BLaER1 treated with 17β-estradiol and CSF1 and Interleukin-3, amounts not matched to agents 10 nM and 100 nM (cell line): ENCODE results near the gene REPS1.

Experiments used
- H3K27ac ChIP-seq, 11 experiments: shearing (Covaris generic); formaldehyde crosslinking; 2 replicates each; pipeline ENCODE4 v1.8.1; 2022
- H3K27me3 ChIP-seq, 11 experiments: shearing (Covaris generic); formaldehyde crosslinking; 2 replicates each; pipeline ENCODE4 v1.8.1; 2022
- H3K36me3 ChIP-seq, 11 experiments: shearing (Covaris generic); formaldehyde crosslinking; 2 replicates each; pipeline ENCODE4 v1.8.1; 2022
- H3K4me1 ChIP-seq, 10 experiments: shearing (Covaris generic); formaldehyde crosslinking; 2 replicates each; pipeline ENCODE4 v1.8.1; 2022
- H3K4me2 ChIP-seq, 11 experiments: shearing (Covaris generic); formaldehyde crosslinking; 2 replicates each; pipeline ENCODE4 v1.8.1; 2022
- H3K4me3 ChIP-seq, 10 experiments: shearing (Covaris generic); formaldehyde crosslinking; 2 replicates each; pipeline ENCODE4 v1.8.1; 2022
- H3K9ac ChIP-seq, 11 experiments: shearing (Covaris generic); formaldehyde crosslinking; 2 replicates each; pipeline ENCODE4 v1.8.1; 2022
- H3K9me3 ChIP-seq, 11 experiments: shearing (Covaris generic); formaldehyde crosslinking; replicated peaks in 1 of 11; 2 replicates each; pipeline ENCODE4 v1.8.1; 2022
- H4K20me1 ChIP-seq, 11 experiments: shearing (Covaris generic); formaldehyde crosslinking; 2 replicates each; pipeline ENCODE4 v1.8.1; 2022
- Cebpa-rat ChIP-seq, 11 experiments: shearing (Covaris generic); IDR thresholded peaks; 2 replicates each; pipeline ENCODE4 v1.8.1; 2022

REPS1 gene

DNA sequence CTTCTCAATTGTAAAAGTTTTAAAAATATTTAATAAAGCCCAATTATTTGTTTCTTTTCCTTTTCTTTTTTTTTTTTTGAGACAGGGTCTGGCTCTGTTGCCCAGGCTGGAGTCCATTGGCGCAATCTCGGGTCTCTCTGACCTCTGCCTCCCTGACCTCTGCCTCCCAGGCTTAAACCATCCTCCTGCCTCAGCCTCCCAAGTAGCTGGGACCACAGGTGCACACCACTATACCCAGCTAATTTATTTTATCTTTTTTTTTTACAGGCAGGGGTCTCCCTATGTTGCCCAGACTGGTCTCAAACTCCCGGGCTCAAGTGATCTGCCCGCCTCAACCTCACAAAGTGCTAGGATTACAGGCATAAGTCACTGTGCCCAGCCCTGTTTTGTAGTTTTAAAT is 9.8 kb downstream of the REPS1 start:
- H3K4me1 ChIP-seq = peaks cover 4 to 35% (median 14%) of the 10 kb centered on the region in 10 experiments; a peak in 13 of 20 replicates
- H3K9ac ChIP-seq = no peak overlapping the region
- H3K27ac ChIP-seq = no peak overlapping the region

DNA sequence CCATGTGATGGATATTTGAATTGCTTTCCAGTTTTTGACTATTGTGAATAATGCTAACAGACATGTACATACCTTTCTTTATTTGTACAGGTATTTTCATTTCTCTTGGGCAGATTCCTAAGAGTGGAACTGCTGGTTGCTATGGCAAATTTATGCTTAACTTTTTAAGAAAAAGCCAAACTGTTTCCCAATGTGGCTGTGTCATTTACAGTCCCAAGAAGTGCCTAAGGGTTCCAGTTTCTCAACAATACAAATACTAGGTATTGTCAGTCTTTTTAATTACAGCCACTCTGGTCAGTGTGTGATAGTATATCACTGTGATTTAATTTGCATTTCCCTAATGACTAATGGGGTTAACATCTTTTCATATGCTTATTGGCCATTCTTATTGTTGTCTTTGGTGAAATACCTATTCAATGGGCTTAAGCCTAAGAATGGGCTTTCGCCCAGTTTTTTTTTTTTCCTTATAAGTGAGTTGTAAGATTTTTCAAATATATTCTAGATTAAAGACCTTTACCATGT is 10.3 kb downstream of the REPS1 start:
- no peak overlapping the region for H3K4me2 ChIP-seq
- H3K9me3 ChIP-seq = no peaks in the 10 kb centered on the region
- H4K20me1 ChIP-seq = peaks cover 31 to 100% (median 96%) of the 10 kb centered on the region in 11 experiments
- no peak overlapping the region for H3K9ac ChIP-seq
- no peaks in the 10 kb centered on the region for H3K27me3 ChIP-seq
- H3K36me3 ChIP-seq = 0 out of 22 replicates have a peak, but pooled peaks cover 0 to 11% (median 0%) of the 10 kb centered on the region in 11 experiments
- no peak for TF ChIP-seq Cebpa-rat (IDR thresholded peaks at IDR 0.05)
- H3K27ac ChIP-seq = no peak overlapping the region
- H3K4me1 ChIP-seq = peaks cover 4 to 40% (median 16%) of the 10 kb centered on the region in 10 experiments; a peak in 14 of 20 replicates
- H3K4me3 ChIP-seq = no peak overlapping the region

More for the DNA sequence above, 9.8 kb downstream of the REPS1 start:
- Histone ChIP-seq H3K9me3 (no peaks in the 10 kb centered on the region; a peak in 2 of 22 replicates), H3K4me3 (no peak overlapping the region), H3K27me3 (no peaks in the 10 kb centered on the region), H4K20me1 (peaks cover 29 to 100% (median 96%) of the 10 kb centered on the region in 11 experiments), H3K4me2 (no peak overlapping the region), H3K36me3 (peaks cover 0 to 11% (median 0%) of the 10 kb centered on the region in 11 experiments; a peak in 2 of 22 replicates)
- TF ChIP-seq Cebpa-rat (IDR thresholded peaks at IDR 0.05) = no peak

DNA sequence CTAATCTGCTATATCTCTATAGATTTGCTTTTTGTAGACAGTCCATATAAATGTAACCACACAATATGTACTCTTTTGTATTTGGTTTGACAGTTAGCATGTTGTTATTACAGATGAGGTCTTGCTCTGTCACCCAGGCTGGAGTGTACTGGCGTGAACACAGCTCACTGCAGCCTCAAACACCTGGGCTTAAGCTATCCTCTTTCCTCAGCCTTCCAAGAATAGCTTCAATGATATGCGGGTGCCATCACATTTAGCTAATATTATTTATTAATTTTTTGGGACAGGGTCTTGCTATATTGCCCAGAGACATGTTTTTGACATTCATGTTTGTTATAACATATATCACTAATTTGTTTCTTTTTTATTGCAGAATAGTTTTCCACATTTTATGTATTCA is 10.8 kb downstream of the REPS1 start:
- 0 out of 22 replicates have a peak, but pooled peaks cover 0 to 11% (median 0%) of the 10 kb centered on the region in 11 experiments for H3K36me3 ChIP-seq
- no peak for TF ChIP-seq Cebpa-rat (IDR thresholded peaks at IDR 0.05)
- H3K27me3 ChIP-seq = no peaks in the 10 kb centered on the region
- no peaks in the 10 kb centered on the region for H3K9me3 ChIP-seq
- H3K9ac ChIP-seq = no peak overlapping the region
- no peak overlapping the region for H3K4me2 ChIP-seq
- peaks cover 4 to 45% (median 19%) of the 10 kb centered on the region in 10 experiments; a peak in 14 of 20 replicates for H3K4me1 ChIP-seq
- H4K20me1 ChIP-seq = peaks cover 33 to 100% (median 96%) of the 10 kb centered on the region in 11 experiments
- H3K4me3 ChIP-seq = no peak overlapping the region
- no peak overlapping the region for H3K27ac ChIP-seq

DNA sequence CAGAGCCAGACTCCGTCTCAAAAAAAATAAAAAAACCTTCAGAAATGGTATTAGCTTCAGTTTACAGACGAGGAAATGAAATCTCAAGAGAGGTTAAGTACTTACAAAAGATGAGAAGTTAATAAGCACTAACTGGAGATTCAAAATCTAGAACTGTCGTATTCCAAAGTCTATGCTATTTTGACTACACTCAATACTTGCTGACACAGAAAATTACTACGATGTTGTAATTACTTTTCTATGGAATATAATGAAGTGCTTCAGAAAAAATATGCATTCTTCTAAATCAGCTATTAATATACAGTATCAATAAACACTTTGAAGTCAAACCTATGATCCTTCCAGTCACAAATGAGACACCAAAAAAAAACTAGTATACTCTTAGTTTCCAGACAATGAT is 12.2 kb downstream of the REPS1 start:
- 0 out of 22 replicates have a peak, but pooled peaks cover 0 to 11% (median 0%) of the 10 kb centered on the region in 11 experiments for H3K36me3 ChIP-seq
- TF ChIP-seq Cebpa-rat (IDR thresholded peaks at IDR 0.05) = no peak
- H3K27me3 ChIP-seq = no peaks in the 10 kb centered on the region
- no peak overlapping the region for H3K27ac ChIP-seq
- H3K4me1 ChIP-seq = peaks cover 3 to 53% (median 21%) of the 10 kb centered on the region in 10 experiments; a peak in 15 of 20 replicates
- no peak overlapping the region for H3K4me3 ChIP-seq
- H3K9ac ChIP-seq = no peak overlapping the region
- H3K9me3 ChIP-seq = no peaks in the 10 kb centered on the region
- peaks cover 41 to 100% (median 96%) of the 10 kb centered on the region in 11 experiments for H4K20me1 ChIP-seq
- H3K4me2 ChIP-seq = no peak overlapping the region

DNA sequence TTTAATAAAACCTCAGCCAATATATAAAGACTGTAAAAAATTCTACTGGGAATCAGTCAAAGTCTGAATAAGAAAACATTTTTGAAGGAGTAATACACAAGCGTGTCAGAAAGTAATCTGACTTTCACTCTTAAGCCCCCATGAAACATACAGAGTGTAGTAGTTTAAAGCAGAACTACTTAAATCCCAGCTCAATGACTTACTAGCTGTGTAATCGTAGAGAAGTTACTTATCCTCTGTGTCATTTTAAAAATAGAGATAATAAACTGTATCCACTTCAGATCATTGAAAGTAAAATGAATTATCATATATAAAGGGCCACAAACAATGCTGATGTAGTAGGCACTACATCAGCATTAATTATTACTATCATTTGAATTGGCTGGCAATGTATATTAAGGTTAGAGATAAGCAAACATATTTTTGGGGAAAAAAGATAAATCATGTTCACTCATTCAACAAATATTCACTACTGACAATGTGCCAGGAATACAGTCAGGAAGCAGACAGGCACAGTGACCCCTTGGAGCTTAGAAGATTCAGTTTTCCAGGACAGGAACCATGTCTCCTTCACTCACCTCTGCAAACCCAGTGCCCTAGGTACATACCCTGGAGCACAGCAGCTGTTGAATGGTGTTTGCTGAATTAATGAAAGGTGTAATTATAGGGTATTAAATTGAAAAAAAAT is 14.4 kb downstream of the REPS1 start:
- 0 out of 22 replicates have a peak, but pooled peaks cover 0 to 4% (median 0%) of the 10 kb centered on the region in 11 experiments for H3K9me3 ChIP-seq
- H3K27me3 ChIP-seq = no peaks in the 10 kb centered on the region
- no peak overlapping the region for H3K9ac ChIP-seq
- H3K4me3 ChIP-seq = no peak overlapping the region
- no peak overlapping the region for H3K4me2 ChIP-seq
- peaks cover 0 to 48% (median 15%) of the 10 kb centered on the region in 10 experiments; a peak in 14 of 20 replicates for H3K4me1 ChIP-seq
- no peak for TF ChIP-seq Cebpa-rat (IDR thresholded peaks at IDR 0.05)
- H3K27ac ChIP-seq = no peak overlapping the region
- peaks cover 38 to 100% (median 94%) of the 10 kb centered on the region in 11 experiments; a peak in 21 of 22 replicates for H4K20me1 ChIP-seq
- H3K36me3 ChIP-seq = peaks cover 0 to 11% (median 0%) of the 10 kb centered on the region in 11 experiments; a peak in 2 of 22 replicates

DNA sequence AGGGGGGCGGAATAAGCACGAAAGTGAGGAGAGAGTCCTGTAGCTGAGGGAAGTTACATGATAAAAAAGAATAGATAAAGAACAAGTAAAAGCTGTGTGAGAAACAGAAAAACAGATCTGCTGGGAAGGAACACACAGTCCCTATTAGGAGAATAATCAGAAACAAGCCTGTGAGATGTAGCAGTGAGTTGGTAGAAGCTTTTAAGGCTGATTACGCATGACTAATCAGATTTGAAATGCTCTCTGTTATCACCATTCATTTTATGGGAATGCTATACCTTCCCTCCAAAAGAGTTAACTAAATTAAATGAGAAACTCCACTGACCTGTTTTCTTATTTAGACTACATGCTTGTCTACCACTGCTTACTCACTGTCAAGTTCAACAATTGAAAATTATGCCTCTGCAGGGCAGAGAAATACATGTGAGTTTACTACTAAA is 15.8 kb downstream of the REPS1 start:
- Histone ChIP-seq H3K27me3 (no peaks in the 10 kb centered on the region), H3K27ac (no peak overlapping the region), H4K20me1 (peaks cover 32 to 100% (median 87%) of the 10 kb centered on the region in 11 experiments; a peak in 20 of 22 replicates), H3K36me3 (peaks cover 0 to 11% (median 0%) of the 10 kb centered on the region in 11 experiments; a peak in 3 of 22 replicates), H3K4me3 (no peak overlapping the region), H3K9ac (no peak overlapping the region; a peak in 1 of 22 replicates), H3K9me3 (peaks cover 0 to 4% (median 0%) of the 10 kb centered on the region in 11 experiments; a peak in 1 of 22 replicates), H3K4me1 (peaks cover 0 to 48% (median 15%) of the 10 kb centered on the region in 10 experiments; a peak in 14 of 20 replicates), H3K4me2 (peak overlapping the region in 2 of 11 experiments; percentile 79 to 89; a peak in 3 of 22 replicates)
- TF ChIP-seq Cebpa-rat (IDR thresholded peaks at IDR 0.05) = no peak

DNA sequence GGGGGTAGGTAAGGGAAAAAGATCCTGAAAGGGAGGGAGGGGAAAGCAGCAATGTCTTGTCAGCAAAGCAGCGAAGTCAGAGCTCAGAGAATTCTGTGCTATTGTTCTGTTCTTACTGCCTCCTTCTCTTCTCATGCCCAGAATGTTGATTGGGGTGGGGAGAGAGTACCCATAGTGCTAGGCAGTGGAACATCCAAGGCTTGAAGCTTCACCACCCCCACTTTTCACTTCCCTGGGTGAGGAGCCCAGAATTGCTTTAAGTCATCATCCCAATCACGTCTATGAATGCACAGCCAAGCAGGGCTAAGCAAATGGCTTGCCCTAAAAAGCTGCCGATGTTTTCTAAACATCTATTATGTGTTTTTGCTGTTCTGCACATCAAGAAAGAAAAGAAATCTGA is 16.5 kb downstream of the REPS1 start:
- H3K4me1 ChIP-seq = peaks cover 0 to 48% (median 15%) of the 10 kb centered on the region in 10 experiments; a peak in 14 of 20 replicates

DNA sequence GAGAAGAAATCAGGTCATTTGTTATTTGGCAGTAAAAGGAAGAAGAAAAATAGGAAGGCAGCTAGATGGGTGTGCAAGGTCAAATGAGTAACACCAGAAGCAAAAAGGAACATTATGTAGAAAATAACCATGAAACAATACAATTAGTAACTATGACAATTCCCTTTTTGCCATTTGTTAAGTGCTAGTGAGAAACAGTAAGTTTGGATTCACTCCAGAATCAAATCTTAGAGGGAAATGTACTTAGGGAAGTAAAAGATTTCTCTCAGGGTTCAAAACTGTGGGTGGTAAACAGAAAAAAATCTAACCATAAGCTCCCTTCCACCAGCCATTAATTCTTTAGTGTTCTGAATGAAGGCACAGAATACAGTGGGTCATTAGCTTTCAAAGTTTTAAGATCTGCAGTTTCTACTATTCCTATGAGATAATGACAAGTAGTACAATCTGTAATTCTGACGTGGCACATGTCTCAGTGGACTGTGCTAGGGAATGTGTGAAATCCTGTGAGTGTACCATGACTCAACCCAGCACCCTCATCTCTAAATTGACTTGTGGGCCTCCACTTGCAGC is 17.1 kb downstream of the REPS1 start:
- Histone ChIP-seq H3K4me3 (no peak overlapping the region), H3K9me3 (peaks cover 0 to 4% (median 0%) of the 10 kb centered on the region in 11 experiments; a peak in 1 of 22 replicates), H3K27me3 (no peaks in the 10 kb centered on the region), H3K27ac (peak overlapping the region in 2 of 11 experiments; percentile 10 to 50; a peak in 3 of 22 replicates), H4K20me1 (peaks cover 30 to 100% (median 83%) of the 10 kb centered on the region in 11 experiments; a peak in 20 of 22 replicates), H3K9ac (peak overlapping the region in 2 of 11 experiments; percentile 21 to 25; a peak in 1 of 22 replicates), H3K4me1 (peaks cover 0 to 48% (median 15%) of the 10 kb centered on the region in 10 experiments; a peak in 14 of 20 replicates), H3K4me2 (peak overlapping the region in 4 of 11 experiments; percentile 37 to 89 (median 68); a peak in 8 of 22 replicates), H3K36me3 (peaks cover 0 to 11% (median 0%) of the 10 kb centered on the region in 11 experiments; a peak in 4 of 22 replicates)
- no peak for TF ChIP-seq Cebpa-rat (IDR thresholded peaks at IDR 0.05)

More for the DNA sequence above, 16.5 kb downstream of the REPS1 start:
- Histone ChIP-seq H3K36me3 (peaks cover 0 to 11% (median 0%) of the 10 kb centered on the region in 11 experiments; a peak in 3 of 22 replicates), H3K27ac (no peak overlapping the region), H3K9me3 (peaks cover 0 to 4% (median 0%) of the 10 kb centered on the region in 11 experiments; a peak in 1 of 22 replicates), H4K20me1 (peaks cover 30 to 100% (median 89%) of the 10 kb centered on the region in 11 experiments; a peak in 20 of 22 replicates), H3K27me3 (no peaks in the 10 kb centered on the region), H3K4me3 (no peak overlapping the region), H3K4me2 (peak overlapping the region in 3 of 11 experiments; percentile 57 to 89 (median 79); a peak in 4 of 22 replicates), H3K9ac (no peak overlapping the region)
- TF ChIP-seq Cebpa-rat (IDR thresholded peaks at IDR 0.05) = no peak
